Peyer's patch (tissue), 4 donors: ENCODE results near the gene SCRG1. TPM values are rescaled to one million over a fixed set of nuclear protein-coding genes. Genes with fewer than 3 reads are reported as not detected.

ENCODE experiments used
- DNase-seq, 3 donors: peaks; one replicate each; pipeline ENCODE4 v3.0.0-alpha.2; 2017 to 2019
- H3K27ac ChIP-seq, 4 donors: fragments of 200-600 bp; sonication (generic); one replicate each; pipeline ENCODE4 v1.5.1; 2016 to 2019
- H3K27me3 ChIP-seq, 2 donors: fragments of 200-600 bp; sonication (generic); one replicate each; pipeline ENCODE4 v1.5.1; 2019
- H3K36me3 ChIP-seq, 3 donors: fragments of 200-600 bp; sonication (generic); one replicate each; pipeline ENCODE4 v1.5.1; 2016 to 2019
- H3K4me1 ChIP-seq, 4 donors: fragments of 200-600 bp; sonication (generic); one replicate each; pipeline ENCODE4 v1.5.1; 2016 to 2019
- H3K4me3 ChIP-seq, 4 donors: fragments of 200-600 bp; sonication (generic); 1 replicate in 3 of 4; 2 replicates in 1 of 4; pipeline ENCODE4 v1.5.1; 2016 to 2019; ENCODE audit warnings: mild to moderate bottlenecking in 1 of 4
- H3K9me3 ChIP-seq, 4 donors: fragments of 200-600 bp; sonication (generic); one replicate each; pipeline ENCODE4 v1.5.1; 2016 to 2019; ENCODE audit warnings: mild to moderate bottlenecking in 1 of 4
- POLR2A ChIP-seq, 2 donors: fragments of 450-650 bp; IDR thresholded peaks; one replicate each; pipeline ENCODE4 v1.5.1; 2017; ENCODE audit warnings: antibody characterized with exemption in 2 of 2, mild to moderate bottlenecking in 2 of 2, moderate library complexity in 2 of 2
- total RNA-seq, 4 donors: library from RNA; depleted of rRNA; stranded (reverse); fragments of >200 nt; gene quantifications; one replicate each; pipeline ENCODE4 v1.1.0, GENCODE V29; 2016
- TF ChIP-seq, protein P1 (sequence below), 6 experiments: fragments of 450-650 bp in 4 of 6; fragments of 200-600 bp in 2 of 6; sonication (generic) in 1 of 6; IDR thresholded peaks; one replicate each; pipeline ENCODE4 v1.5.1; 2017 to 2019; ENCODE audit warnings: antibody characterized with exemption in 6 of 6, mild to moderate bottlenecking in 3 of 6, moderate library complexity in 1 of 6

The SCRG1 gene
- total RNA-seq, 4 donors from 2014 or later = not detected

GRCh38 chr4:173405840-173406606 lies 7.1 kb upstream of the SCRG1 start:
- Histone ChIP-seq H3K9me3 (no peaks in the 10 kb centered on the region), H3K4me1 (no peaks in the 10 kb centered on the region), H3K4me3 (no peak overlapping the region), H3K36me3 (no peaks in the 10 kb centered on the region), H3K27ac (no peak overlapping the region), H3K27me3 (no peaks in the 10 kb centered on the region)
- no peak for DNase-seq
- no peak for TF ChIP-seq POLR2A (IDR thresholded peaks at IDR 0.05)
- TF ChIP-seq, protein P1, sequence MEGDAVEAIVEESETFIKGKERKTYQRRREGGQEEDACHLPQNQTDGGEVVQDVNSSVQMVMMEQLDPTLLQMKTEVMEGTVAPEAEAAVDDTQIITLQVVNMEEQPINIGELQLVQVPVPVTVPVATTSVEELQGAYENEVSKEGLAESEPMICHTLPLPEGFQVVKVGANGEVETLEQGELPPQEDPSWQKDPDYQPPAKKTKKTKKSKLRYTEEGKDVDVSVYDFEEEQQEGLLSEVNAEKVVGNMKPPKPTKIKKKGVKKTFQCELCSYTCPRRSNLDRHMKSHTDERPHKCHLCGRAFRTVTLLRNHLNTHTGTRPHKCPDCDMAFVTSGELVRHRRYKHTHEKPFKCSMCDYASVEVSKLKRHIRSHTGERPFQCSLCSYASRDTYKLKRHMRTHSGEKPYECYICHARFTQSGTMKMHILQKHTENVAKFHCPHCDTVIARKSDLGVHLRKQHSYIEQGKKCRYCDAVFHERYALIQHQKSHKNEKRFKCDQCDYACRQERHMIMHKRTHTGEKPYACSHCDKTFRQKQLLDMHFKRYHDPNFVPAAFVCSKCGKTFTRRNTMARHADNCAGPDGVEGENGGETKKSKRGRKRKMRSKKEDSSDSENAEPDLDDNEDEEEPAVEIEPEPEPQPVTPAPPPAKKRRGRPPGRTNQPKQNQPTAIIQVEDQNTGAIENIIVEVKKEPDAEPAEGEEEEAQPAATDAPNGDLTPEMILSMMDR (IDR thresholded peaks at IDR 0.05) = no peak

DNA sequence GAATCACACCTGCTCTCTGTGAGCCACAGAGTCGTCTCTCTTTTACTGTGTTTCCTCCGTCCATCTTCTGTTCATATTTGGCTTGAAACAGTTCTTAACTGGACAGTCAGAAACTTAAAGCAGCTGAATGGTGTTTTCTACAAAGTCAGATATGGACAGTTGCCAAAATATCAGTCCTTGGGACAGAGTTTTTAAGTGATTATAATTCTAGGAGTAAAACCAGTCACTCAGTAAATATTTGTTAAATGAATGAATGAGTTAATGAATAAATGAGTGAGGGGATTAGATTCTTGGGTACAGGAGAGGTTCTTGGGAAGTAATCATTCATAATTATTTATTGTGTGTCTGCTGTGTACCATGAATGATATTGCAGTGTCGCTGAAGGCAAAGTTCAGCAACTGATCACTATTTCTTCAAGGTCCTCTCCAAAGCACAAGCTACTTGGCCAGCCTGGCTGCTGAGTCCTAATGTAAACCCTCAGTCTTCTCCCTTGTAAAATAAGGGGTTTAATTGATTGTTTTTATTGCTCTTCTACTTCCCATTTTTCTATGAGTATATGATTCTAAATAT lies 5.5 kb upstream of the SCRG1 start:
- Histone ChIP-seq H3K4me1 (no peaks in the 10 kb centered on the region), H3K27me3 (no peaks in the 10 kb centered on the region), H3K27ac (no peak overlapping the region), H3K9me3 (no peaks in the 10 kb centered on the region), H3K4me3 (no peak overlapping the region), H3K36me3 (no peaks in the 10 kb centered on the region)
- no peak for DNase-seq
- no peak for TF ChIP-seq POLR2A (IDR thresholded peaks at IDR 0.05)
- TF ChIP-seq, protein P1 (IDR thresholded peaks at IDR 0.05) = no peak

- Histone ChIP-seq H3K4me1 (no peaks in the 10 kb centered on the region), H3K27ac (no peak overlapping the region), H3K27me3 (no peaks in the 10 kb centered on the region), H3K9me3 (no peaks in the 10 kb centered on the region), H3K4me3 (no peak overlapping the region), H3K36me3 (no peaks in the 10 kb centered on the region)
- no peak for DNase-seq
- TF ChIP-seq POLR2A (IDR thresholded peaks at IDR 0.05) = no peak
- TF ChIP-seq, protein P1 (IDR thresholded peaks at IDR 0.05) = no peak
These were observed 4.1 kb upstream of the SCRG1 start for GRCh38 chr4:173403051-173403450.

GRCh38 chr4:173401063-173401462 lies 2.1 kb upstream of the SCRG1 start:
- TF ChIP-seq, protein P1 (IDR thresholded peaks at IDR 0.05) = no peak
- no peak for TF ChIP-seq POLR2A (IDR thresholded peaks at IDR 0.05)
- no peak overlapping the region for H3K27ac ChIP-seq

DNA sequence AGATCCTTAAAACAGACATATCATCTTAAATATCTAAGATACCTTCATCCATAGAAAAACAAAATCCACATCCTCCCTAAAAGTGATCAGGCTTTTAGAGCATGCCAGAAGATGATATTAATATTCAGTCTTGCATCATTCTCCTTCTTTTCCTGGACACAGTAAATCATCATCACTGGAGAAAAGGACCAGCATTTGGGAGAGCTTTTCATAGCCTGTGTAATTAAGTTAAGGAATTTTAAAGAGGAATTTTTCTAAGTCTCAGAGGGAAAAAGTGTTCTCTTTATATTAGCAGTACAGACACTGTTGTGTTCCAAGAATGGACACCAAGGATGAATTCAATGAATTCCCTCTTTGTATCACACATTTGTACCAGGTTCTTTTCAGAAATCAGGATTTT lies 696 bp downstream of the SCRG1 start:
- Histone ChIP-seq H3K27ac (no peak overlapping the region), H3K36me3 (no peaks in the 10 kb centered on the region), H3K4me1 (no peaks in the 10 kb centered on the region), H3K9me3 (no peaks in the 10 kb centered on the region), H3K4me3 (no peak overlapping the region), H3K27me3 (no peaks in the 10 kb centered on the region)
- no peak for DNase-seq
- no peak for TF ChIP-seq POLR2A (IDR thresholded peaks at IDR 0.05)
- TF ChIP-seq, protein P1 (IDR thresholded peaks at IDR 0.05) = no peak

More at GRCh38 chr4:173401063-173401462, 2.1 kb upstream of the SCRG1 start:
- H3K4me3 ChIP-seq = no peak overlapping the region
- H3K4me1 ChIP-seq = no peaks in the 10 kb centered on the region
- no peaks in the 10 kb centered on the region for H3K36me3 ChIP-seq
- H3K27me3 ChIP-seq = no peaks in the 10 kb centered on the region
- H3K9me3 ChIP-seq = no peaks in the 10 kb centered on the region
- DNase-seq = no peak
